Activated CD4-positive, CD25-positive, alpha-beta regulatory T cell treated with anti-CD3 and anti-CD28 coated beads, Interleukin-2, amount 50 U/mL, for 24 hours (primary cell): ENCODE measurements around the gene C1S.
"Not testable (repeated sequence)": the region's sequence is repeated elsewhere in the genome, so short reads cannot be mapped to it uniquely, and the experiment has no call there.

Experiments
- ATAC-seq, 2 donors: fragments of 150-1000 bp; cut with Tn5 transposase; one replicate each; pipeline ENCODE4 v1.10.0; 2021; ENCODE audit warnings: mild to moderate bottlenecking in 1 of 2, moderate library complexity in 1 of 2

The C1S gene

GRCh38 chr12:7060353-7060954 is at the start of gene C1S:
C1S (plus strand) TSS chr12:7060718; CDS start chr12:7061913, 1,195 bp downstream.
- no peak for ATAC-seq

GRCh38 chr12:7011398-7011797 is 49.1 kb upstream of the C1S start:
- not testable (repeated sequence) for ATAC-seq

GRCh38 chr12:7012024-7012607 is 48.4 kb upstream of the C1S start:
- no peak for ATAC-seq

GRCh38 chr12:7013101-7013500 is 47.4 kb upstream of the C1S start:
- ATAC-seq: no peak

GRCh38 chr12:7015555-7016370 is 44.8 kb upstream of the C1S start:
- no peak for ATAC-seq

- no peak for ATAC-seq
Observed at GRCh38 chr12:7016958-7017571, 43.5 kb upstream of the C1S start.

GRCh38 chr12:7017870-7018349 is 42.6 kb upstream of the C1S start:
- peak; percentile 0 to 7 for ATAC-seq

- ATAC-seq: peak; percentile 96 to 98
Observed at GRCh38 chr12:7018350-7019042, 42.0 kb upstream of the C1S start, which contains the start of gene LPCAT3. LPCAT3 (minus strand) TSS chr12:7018476; CDS start chr12:7018424, 52 bp downstream.

GRCh38 chr12:7019043-7019569 is 41.4 kb upstream of the C1S start:
- ATAC-seq: no peak

- no peak for ATAC-seq
Observed at GRCh38 chr12:7021956-7022355, 38.6 kb upstream of the C1S start.

- ATAC-seq: no peak
Observed at GRCh38 chr12:7023114-7023513, 37.4 kb upstream of the C1S start.

GRCh38 chr12:7026854-7027253 is 33.7 kb upstream of the C1S start:
- ATAC-seq: no peak

- no peak for ATAC-seq
Observed at GRCh38 chr12:7031306-7031705, 29.2 kb upstream of the C1S start.

GRCh38 chr12:7032990-7033389 is 27.5 kb upstream of the C1S start:
- no peak for ATAC-seq

GRCh38 chr12:7034464-7034863 is 26.1 kb upstream of the C1S start:
- no peak for ATAC-seq

GRCh38 chr12:7035463-7035862 is 25.1 kb upstream of the C1S start:
- no peak for ATAC-seq

- not testable (repeated sequence) for ATAC-seq
Observed at GRCh38 chr12:7037411-7037810, 23.1 kb upstream of the C1S start.

GRCh38 chr12:7038591-7038990 is 21.9 kb upstream of the C1S start:
- no peak for ATAC-seq

- no peak for ATAC-seq
Observed at GRCh38 chr12:7039403-7039802, 21.1 kb upstream of the C1S start.

GRCh38 chr12:7042842-7043241 is 17.7 kb upstream of the C1S start:
- ATAC-seq: no peak

- ATAC-seq: no peak
Observed at GRCh38 chr12:7045913-7046312, 14.6 kb upstream of the C1S start.

GRCh38 chr12:7046383-7047105 is 14.0 kb upstream of the C1S start:
- ATAC-seq: no peak
